AG04449 (cell line): ENCODE data around the gene B4GALT6.

Experiments used
- CTCF ChIA-PET: fragments of 350-600 bp; formaldehyde crosslinking; extraction: SDS; loops from one replicate; lab custom pipeline; 2021; ENCODE audit warnings: antibody characterized with exemption; lab: Yijun Ruan, JAX
- POLR2A ChIA-PET: fragments of 400-600, 350-600 bp; formaldehyde crosslinking; extraction: SDS; loops from one replicate; lab custom pipeline; 2020; ENCODE audit warnings: antibody characterized with exemption, inconsistent platforms; lab: Yijun Ruan, JAX
- DNase-seq: peaks from one replicate; pipeline ENCODE4 v3.0.0-alpha.2; 2010; ENCODE audit warnings: low read depth, low spot score
- H3K4me3 ChIP-seq: 2 replicates; pipeline ENCODE4 v1.5.1; 2011; ENCODE audit warnings: low read depth, mild to moderate bottlenecking, control low read depth, low read length
- CTCF ChIP-seq: IDR thresholded peaks from one replicate; pipeline ENCODE4 v1.5.1; 2011; ENCODE audit warnings: mild to moderate bottlenecking, moderate library complexity, low read length, control low read depth, inconsistent platforms; ENCODE audit not compliant: insufficient read depth; ENCODE audit errors: missing control alignments

B4GALT6 gene

GRCh38 chr18:31721601-31722000 is 37.2 kb upstream of the B4GALT6 start:
- DNase-seq, result no peak
- H3K4me3 ChIP-seq, result no peak overlapping the region
- ChIA-PET POLR2A (no interaction called here), CTCF (interaction anchor here (0.6 to 3.0 kb wide), 12 partner anchors 9 to 383 kb away, joined by 3 to 21 read pairs (median 5); no protein-coding TSS in a partner anchor)
- TF ChIP-seq CTCF, result no peak

- no peak for DNase-seq
- no peak for TF ChIP-seq CTCF
- ChIA-PET CTCF (no interaction called here), POLR2A (no interaction called here)
- H3K4me3 ChIP-seq, result no peak overlapping the region
These were observed 36.5 kb upstream of the B4GALT6 start for GRCh38 chr18:31720867-31721266.

GRCh38 chr18:31719363-31720006 is 35.1 kb upstream of the B4GALT6 start:
- no peak for TF ChIP-seq CTCF
- CTCF ChIA-PET, result no interaction called here
- no peak overlapping the region for H3K4me3 ChIP-seq
- POLR2A ChIA-PET, result no interaction called here
- DNase-seq, result no peak

GRCh38 chr18:31718386-31718785 is 34.0 kb upstream of the B4GALT6 start:
- DNase-seq, result no peak
- ChIA-PET CTCF (no interaction called here), POLR2A (no interaction called here)
- no peak overlapping the region for H3K4me3 ChIP-seq
- TF ChIP-seq CTCF, result no peak

- ChIA-PET POLR2A (no interaction called here), CTCF (no interaction called here)
- TF ChIP-seq CTCF, result no peak
- no peak for DNase-seq
- H3K4me3 ChIP-seq, result no peak overlapping the region
These were observed 32.0 kb upstream of the B4GALT6 start for GRCh38 chr18:31716362-31716761.

GRCh38 chr18:31711365-31712172 is 27.2 kb upstream of the B4GALT6 start:
- no peak for TF ChIP-seq CTCF
- CTCF ChIA-PET, result interaction anchor here (1.5 kb wide), 1 partner anchor 10 kb away, joined by 3 read pairs; no protein-coding TSS in a partner anchor
- no peak for DNase-seq
- POLR2A ChIA-PET, result no interaction called here
- no peak overlapping the region for H3K4me3 ChIP-seq
